Measurements from ENCODE around the gene KCTD10. TPM values are rescaled to one million over a fixed set of nuclear protein-coding genes. Genes with fewer than 3 reads are reported as not detected.

Gene KCTD10
- total and polyA plus RNA-seq, 2 of the 13 experiments (the other 11 are each of a cell fraction or from before 2014, with no cell fraction given), result 6.9 to 25.4 TPM

- FAIRE-seq (no peak), DNase-seq (ENCODE audit: low spot score) (no peak), ATAC-seq (no peak)
- peaks cover 22% of the 10 kb centered on the region for H3K4me1 ChIP-seq (ENCODE audit: insufficient read depth, low read length)
- POLR2A ChIA-PET, result no interaction called here
- intact Hi-C loops (cut with micrococcal nuclease; ENCODE audit: unreplicated experiment) (no loop called here), in situ Hi-C loops (cut with HindIII; ENCODE audit: extremely low pct_ligation_motif_present, low pct_unique_long_range_greater_than_20kb) (no loop called here)
- TF ChIP-seq ZNF562 (CRISPR knock-in tag; IDR thresholded peaks at IDR 0.05; ENCODE audit: borderline replicate concordance) (no peak), THYN1 (CRISPR knock-in tag; IDR thresholded peaks at IDR 0.05; ENCODE audit: borderline replicate concordance, low read depth) (no peak), TCF7L2 (IDR thresholded peaks at IDR 0.05; ENCODE audit: low read depth, low read length) (no peak), TRIM24 (CRISPR knock-in tag; IDR thresholded peaks at IDR 0.05) (no peak), SETDB1 (CRISPR knock-in tag; IDR thresholded peaks at IDR 0.05; ENCODE audit: borderline replicate concordance) (no peak), ZNF782 (CRISPR knock-in tag; IDR thresholded peaks at IDR 0.05; ENCODE audit: borderline replicate concordance) (no peak), CREB3 (CRISPR knock-in tag; IDR thresholded peaks at IDR 0.05) (no peak), JUNB (CRISPR knock-in tag; IDR thresholded peaks at IDR 0.05; ENCODE audit: borderline replicate concordance) (no peak), KDM5A (IDR thresholded peaks at IDR 0.05; ENCODE audit: borderline replicate concordance, low read length) (no peak), ZNF556 (CRISPR knock-in tag; IDR thresholded peaks at IDR 0.05; ENCODE audit: borderline replicate concordance) (no peak), DPF2 (CRISPR knock-in tag; IDR thresholded peaks at IDR 0.05; ENCODE audit: borderline replicate concordance, low read depth) (no peak), RNF2 (conservative IDR thresholded peaks at IDR 0.05; ENCODE audit: low read depth) (no peak), PAX8 (CRISPR knock-in tag; IDR thresholded peaks at IDR 0.05; ENCODE audit: borderline replicate concordance) (no peak), NFKBIZ (CRISPR knock-in tag; IDR thresholded peaks at IDR 0.05) (no peak), ZEB1 (IDR thresholded peaks at IDR 0.05; ENCODE audit: insufficient replicate concordance, low read depth) (no peak), ZNF740 (CRISPR knock-in tag; IDR thresholded peaks at IDR 0.05) (no peak)
- no peaks in the 10 kb centered on the region for H3K79me2 ChIP-seq (ENCODE audit: insufficient read depth, low read length)
- no TSS peak for BruUV-seq (replicated peaks)
- WGBS (ENCODE audit: low lambda C conversion rate), result 44% methylated on average over 6 of the region's 7 CpGs
- H3K9ac ChIP-seq (ENCODE audit: insufficient read depth, low read depth, low read length), result no peak overlapping the region
- H3K4me3 ChIP-seq (replicated peaks in 1 of 3; ENCODE audit: insufficient read depth in 1 of 3, low read depth in 2 of 3, low read length in 3 of 3), result no peak overlapping the region
- H3K9me3 ChIP-seq (ENCODE audit: low read length), result no peaks in the 10 kb centered on the region
- H3K4me2 ChIP-seq (ENCODE audit: low read depth, low read length), result no peak overlapping the region
- no peak overlapping the region for H3K27ac ChIP-seq (ENCODE audit: extremely low read length, insufficient read depth, low read length)
- no peak overlapping the region for H2AFZ ChIP-seq (ENCODE audit: low read length)
- CTCF ChIA-PET (ENCODE audit: low intra/inter-chr PET ratio, low total read pairs), result no interaction called here
- H4K20me1 ChIP-seq (ENCODE audit: insufficient read depth, low read length), result no peaks in the 10 kb centered on the region
- H3K27me3 ChIP-seq (ENCODE audit: control insufficient read depth in 1 of 2, insufficient read depth in 2 of 2, low read length in 2 of 2), result peaks cover 0 to 4% of the 10 kb centered on the region in 2 experiments; a peak in 1 of 5 replicates
- H3K36me3 ChIP-seq (replicated peaks in 1 of 2; ENCODE audit: control insufficient read depth in 1 of 2, insufficient read depth in 2 of 2, low read length in 2 of 2), result no peaks in the 10 kb centered on the region
These were observed 40.9 kb downstream of the KCTD10 start for GRCh38 chr12:109436188-109436560.

Measured in HepG2 (cell line).